NCI-H748 treated with DMSO at 0.1 percent for 48 hours (cell line): ENCODE data around the gene KRT74.

Source experiments
- DNase-seq: peaks from one replicate; lab custom pipeline; 2025; lab: John Stamatoyannopoulos, UW

Gene KRT74

GRCh38 chr12:52537101-52537500 is 36.5 kb downstream of the KRT74 start:
- no peak for DNase-seq

- no peak for DNase-seq
Observed at GRCh38 chr12:52535574-52535973, 38.1 kb downstream of the KRT74 start.

- DNase-seq, result no peak
Observed at GRCh38 chr12:52534482-52534881, 39.2 kb downstream of the KRT74 start.

GRCh38 chr12:52533686-52534470 is 39.8 kb downstream of the KRT74 start:
- DNase-seq, result no peak

GRCh38 chr12:52532636-52533035 is 41.0 kb downstream of the KRT74 start:
- no peak for DNase-seq

- DNase-seq, result no peak
Observed at GRCh38 chr12:52531566-52532300, 41.9 kb downstream of the KRT74 start.

- DNase-seq, result no peak
Observed at GRCh38 chr12:52530905-52531304, 42.7 kb downstream of the KRT74 start.

- no peak for DNase-seq
Observed at GRCh38 chr12:52530366-52530765, 43.3 kb downstream of the KRT74 start.

GRCh38 chr12:52529846-52530245 is 43.8 kb downstream of the KRT74 start:
- DNase-seq, result no peak

GRCh38 chr12:52529417-52529816 is 44.2 kb downstream of the KRT74 start:
- DNase-seq, result no peak

GRCh38 chr12:52528641-52529143 is 45.0 kb downstream of the KRT74 start:
- no peak for DNase-seq

GRCh38 chr12:52527121-52527800 is 46.4 kb downstream of the KRT74 start:
- no peak for DNase-seq

- DNase-seq, result no peak
Observed at GRCh38 chr12:52526511-52526951, 47.1 kb downstream of the KRT74 start.

- no peak for DNase-seq
Observed at GRCh38 chr12:52525661-52526499, 47.8 kb downstream of the KRT74 start.

- DNase-seq, result no peak
Observed at GRCh38 chr12:52524898-52525591, 48.6 kb downstream of the KRT74 start.

- no peak for DNase-seq
Observed at GRCh38 chr12:52524241-52524897, 49.3 kb downstream of the KRT74 start.

- no peak for DNase-seq
Observed at GRCh38 chr12:52523824-52524223, 49.8 kb downstream of the KRT74 start.

- DNase-seq, result no peak
Observed at GRCh38 chr12:52522346-52523011, 51.2 kb downstream of the KRT74 start.

GRCh38 chr12:52521568-52522266 is 51.9 kb downstream of the KRT74 start:
- DNase-seq, result no peak
